ENCODE data around the gene MDM4.
A peak's percentile ranks its signal among the peaks of the same experiment; 100 is the strongest.
"Not testable (repeated sequence)": the region's sequence is repeated elsewhere in the genome, so short reads cannot be mapped to it uniquely, and the experiment has no call there.

Gene MDM4

GRCh38 chr1:204493145-204493983, 22.8 kb upstream of the MDM4 start:
- DNase-seq: peak; percentile 29

- peak; percentile 62 for DNase-seq
These were observed 22.3 kb upstream of the MDM4 start for GRCh38 chr1:204493984-204494280.

- DNase-seq: peak; percentile 72
These were observed 21.7 kb upstream of the MDM4 start, which contains the start of gene PIK3C2B for GRCh38 chr1:204494281-204495077. PIK3C2B (minus strand) TSS chr1:204494805; CDS start chr1:204469802, 25,003 bp downstream.

GRCh38 chr1:204495078-204495753, 21.0 kb upstream of the MDM4 start:
- DNase-seq: peak; percentile 62

DNA sequence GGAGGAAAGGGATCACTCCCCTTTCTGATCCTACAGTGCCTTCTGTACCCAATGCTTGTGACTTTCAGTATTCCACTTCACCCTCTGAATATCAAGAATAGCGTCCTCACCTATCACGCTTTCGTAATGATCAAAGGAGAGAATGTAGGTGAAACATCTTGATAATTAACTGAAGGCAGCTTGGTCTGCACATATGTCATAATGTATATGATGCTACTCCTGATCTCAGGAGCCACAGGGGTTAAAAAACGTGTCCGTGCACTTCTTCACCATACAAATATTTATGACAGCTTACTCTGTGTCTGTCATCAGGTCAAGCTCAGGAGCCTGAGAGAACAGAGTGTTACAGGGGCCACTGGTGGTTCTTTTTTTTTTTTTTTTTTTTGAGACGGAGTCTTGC, 20.4 kb upstream of the MDM4 start:
- no peak for DNase-seq

DNA sequence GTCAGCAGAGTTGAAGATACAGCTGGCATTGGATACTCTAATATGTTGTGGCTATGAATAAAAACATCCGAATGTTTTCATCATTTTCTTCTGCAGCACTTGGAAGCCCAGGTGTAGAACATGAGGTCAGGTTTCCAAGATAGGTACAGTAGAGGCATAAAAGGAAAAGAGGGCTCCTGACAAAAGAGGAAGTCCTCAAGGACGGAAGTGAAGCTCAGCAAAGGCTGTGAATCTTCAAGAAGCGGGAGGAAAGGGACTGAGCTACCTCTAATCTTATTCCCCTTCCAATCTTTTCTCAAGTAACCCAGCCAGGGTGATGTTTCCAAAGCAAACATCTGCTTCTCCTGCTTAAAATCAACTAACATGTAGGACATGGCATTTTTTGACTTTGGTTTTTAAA, 17.2 kb upstream of the MDM4 start:
- DNase-seq: no peak

DNA sequence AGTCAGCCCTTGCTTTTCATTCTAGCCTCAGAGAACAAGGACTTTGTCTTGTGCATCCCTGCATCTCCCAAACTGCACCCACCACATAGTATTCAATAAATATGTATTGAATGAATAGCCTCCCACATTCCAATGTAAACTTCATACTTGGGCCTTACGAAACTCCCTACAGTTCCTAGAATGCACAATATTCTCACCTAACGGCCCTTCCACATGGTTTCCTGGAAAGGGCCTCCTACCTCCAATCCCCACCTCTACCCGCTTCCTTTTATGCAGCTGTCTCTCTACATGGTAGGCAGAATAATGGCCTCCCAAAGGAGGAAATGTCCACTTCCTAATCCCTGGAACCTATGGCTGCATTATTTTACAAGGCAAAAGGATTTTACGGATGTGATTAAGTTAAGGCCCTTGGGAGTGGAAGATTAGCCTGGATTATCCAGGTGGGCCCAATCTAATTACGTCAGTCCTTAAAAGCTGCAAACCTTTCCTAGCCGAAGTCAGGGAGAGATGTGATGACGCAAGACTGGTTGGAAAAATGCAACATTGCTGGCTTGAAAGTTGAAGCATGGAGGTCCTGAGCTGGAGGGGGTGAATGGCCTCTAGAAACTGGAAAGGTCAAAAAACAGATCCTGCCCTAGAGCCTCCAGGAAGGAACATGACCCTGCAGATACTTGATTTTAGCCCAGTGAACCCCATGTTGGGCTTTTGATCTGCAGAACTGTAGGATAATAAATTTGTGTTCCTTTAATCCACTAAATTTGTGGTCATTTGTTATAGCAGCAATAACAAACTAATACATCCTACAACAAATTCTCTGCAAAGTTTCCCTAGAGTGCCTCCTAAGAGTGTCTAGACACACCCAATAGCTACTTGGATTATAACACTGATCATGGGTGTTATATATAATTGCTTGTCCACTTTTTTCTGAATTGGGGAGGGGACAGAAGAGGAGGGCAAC, 16.4 kb upstream of the MDM4 start:
- DNase-seq: no peak

- no peak for DNase-seq
These were observed 14.0 kb upstream of the MDM4 start for GRCh38 chr1:204502241-204502640.

DNA sequence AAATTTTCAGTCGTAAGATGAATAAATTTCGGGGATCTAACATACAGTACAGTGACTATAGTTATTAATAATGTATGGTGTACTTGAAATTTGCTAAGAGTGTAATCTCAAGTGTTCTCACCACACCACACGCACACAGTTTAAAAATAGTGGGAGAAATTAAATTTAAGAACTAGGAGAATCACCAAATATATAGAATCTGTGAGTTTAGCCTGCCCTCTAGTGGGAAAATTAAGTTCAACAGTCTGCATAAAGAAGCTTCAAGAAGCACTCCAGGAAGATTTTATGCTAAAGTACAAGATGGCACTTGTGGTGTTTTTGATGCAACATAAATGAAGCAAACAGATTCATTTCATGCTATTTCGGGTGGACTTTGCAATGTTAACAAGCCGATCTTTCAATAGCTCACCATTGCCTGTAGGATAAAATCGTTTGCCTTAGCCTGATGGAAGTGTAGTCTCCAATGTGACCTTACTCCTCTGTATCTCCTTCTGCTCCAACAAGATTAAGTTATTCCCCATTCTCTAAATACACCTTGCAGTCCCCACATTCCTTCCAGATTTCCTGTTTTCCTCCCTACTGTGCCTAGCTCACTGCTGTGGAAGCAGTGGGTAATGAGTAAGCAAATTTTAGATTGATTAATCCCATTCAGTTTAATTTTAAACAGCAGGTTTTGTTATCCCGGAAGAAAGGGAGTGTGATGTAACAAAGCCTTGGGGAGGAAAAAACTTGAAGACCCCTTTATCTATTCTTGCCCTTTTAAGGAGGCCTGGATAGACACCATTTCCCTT, 12.9 kb upstream of the MDM4 start:
- DNase-seq: peak; percentile 87

DNA sequence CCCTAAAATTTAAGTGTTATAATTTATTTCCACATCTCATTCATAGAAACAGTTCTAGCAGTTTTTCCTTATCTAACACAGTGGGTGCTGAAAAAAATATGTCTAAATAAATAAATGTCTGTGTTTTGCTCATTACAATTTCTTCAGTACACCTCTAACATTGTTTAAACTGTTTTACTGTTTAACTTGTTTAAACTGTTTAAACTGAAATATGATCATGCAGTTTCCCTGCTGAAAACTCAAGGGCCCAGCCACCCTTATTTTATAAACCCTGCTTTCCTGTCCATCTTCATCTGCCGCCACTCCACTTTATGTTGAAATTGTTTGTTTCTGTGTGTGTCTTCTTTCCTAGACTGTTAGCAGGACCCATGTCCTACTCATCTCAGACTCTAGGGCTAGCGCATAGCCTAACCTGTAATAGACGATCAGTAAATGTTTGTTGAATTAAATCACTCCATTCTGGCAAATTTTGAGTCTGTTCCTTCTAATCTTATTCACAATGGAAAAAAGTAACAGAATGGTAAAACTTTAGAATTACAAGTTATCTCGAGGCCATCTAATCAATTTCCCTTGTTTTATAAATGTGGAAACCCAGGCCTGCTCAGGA, 12.2 kb upstream of the MDM4 start:
- no peak for DNase-seq

- DNase-seq: no peak
These were observed 10.5 kb upstream of the MDM4 start for GRCh38 chr1:204505674-204506200.

DNA sequence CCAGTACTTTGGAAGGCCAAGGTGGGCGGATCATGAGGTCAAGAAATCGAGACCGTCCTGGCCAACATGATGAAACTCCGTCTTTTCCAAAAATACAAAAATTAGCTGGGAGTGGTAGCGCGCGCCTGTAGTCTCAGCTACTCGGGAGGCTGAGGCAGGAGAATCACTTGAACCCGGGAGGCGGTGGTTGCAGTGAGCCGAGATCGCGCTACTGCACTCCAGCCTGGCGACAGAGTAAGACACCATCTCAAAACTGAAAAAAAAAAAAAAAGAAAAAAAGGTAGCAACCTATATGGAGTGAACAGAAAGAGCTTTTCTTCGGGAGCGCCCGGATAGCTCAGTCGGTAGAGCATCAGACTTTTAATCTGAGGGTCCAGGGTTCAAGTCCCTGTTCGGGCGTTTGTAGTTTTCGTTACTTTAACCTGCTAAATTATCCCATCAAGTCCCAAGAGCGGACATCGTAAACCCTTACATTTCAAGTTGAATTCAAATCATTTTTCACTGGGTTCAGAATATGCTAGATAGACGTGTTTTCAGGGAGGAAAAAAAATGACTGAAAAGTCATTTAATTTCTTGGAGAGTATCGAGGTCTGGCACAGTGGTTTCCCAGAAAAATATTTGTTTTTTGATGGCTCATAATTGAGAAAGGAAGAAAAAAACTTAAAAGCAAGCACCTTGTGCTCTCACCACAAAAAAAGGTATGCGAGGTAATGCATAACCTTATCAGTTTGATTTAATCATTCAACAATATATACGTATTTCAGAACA, 9.8 kb upstream of the MDM4 start:
- DNase-seq: peak; percentile 87

DNA sequence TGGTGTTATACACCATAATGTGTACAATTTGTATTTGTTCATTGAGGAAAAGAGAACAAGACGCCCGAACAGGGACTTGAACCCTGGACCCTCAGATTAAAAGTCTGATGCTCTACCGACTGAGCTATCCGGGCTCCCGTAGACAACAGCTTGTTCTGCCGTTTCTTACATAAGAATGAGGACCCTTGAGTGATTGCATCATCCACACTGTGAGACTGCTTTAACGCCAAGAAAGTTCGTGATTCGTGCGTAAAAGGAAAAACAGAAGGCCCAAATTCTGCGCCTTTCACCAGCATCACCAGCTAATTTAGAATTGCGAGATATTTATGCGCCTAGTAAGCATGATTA, 9.3 kb upstream of the MDM4 start:
- DNase-seq: peak; percentile 97

DNA sequence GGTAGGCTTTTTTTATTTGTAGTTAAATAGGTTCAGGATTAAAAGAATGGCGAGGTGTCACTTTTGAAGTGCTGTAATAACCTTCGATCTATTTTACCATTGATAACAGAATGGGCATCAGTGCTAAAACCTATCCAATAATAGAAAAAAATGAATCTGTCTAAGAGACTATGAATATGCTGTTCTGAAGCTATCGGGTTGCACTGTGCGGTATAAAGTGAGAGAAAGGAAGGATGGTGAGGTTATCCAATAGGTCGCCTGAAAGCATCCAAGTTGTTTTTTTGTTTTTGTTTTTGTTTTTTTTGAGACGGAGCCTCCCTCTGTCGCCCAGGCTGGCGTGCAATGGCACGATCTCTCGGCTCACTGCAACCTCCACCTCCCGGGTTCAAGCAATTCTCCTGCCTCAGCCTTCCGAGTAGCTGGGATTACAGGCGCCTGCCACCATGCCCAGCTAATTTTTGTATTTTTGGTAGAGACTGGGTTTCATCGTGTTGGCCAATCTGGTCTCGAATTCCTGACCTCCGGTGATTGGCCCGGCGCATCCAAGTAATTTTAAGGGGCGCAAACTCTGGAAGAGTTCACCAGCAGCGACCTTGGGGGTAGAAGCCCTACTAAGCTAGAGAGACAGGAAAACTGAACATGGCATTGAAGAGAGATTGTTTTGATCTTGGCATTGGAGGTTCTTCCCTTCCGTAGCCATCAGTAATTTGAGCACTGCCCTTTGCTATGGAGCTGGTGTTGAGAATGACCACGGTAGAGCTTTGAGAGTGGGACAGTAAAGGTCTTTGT, 8.7 kb upstream of the MDM4 start:
- peak; percentile 58 for DNase-seq

DNA sequence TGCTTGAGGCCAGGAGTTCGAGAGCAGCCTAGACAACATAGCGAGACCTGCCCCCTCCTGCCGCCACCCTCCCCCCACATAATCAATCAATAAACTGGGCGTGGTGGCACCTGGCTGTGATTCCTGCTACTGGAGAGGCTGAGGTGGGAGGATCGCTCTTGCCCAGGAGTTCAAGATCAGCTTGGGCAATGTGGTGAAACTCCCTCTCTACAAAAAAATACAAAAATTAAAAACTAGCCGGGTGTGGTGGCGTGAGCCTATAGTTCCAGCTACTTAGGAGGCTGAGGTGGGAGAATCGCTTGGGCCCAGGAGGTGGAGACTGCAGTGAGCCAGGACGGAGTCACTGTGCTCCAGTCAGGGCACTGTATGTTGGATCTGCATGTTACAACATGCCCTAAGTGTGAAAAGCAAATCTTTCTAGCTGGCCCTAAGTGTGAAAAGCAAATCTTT, 7.0 kb upstream of the MDM4 start:
- DNase-seq: no peak

DNA sequence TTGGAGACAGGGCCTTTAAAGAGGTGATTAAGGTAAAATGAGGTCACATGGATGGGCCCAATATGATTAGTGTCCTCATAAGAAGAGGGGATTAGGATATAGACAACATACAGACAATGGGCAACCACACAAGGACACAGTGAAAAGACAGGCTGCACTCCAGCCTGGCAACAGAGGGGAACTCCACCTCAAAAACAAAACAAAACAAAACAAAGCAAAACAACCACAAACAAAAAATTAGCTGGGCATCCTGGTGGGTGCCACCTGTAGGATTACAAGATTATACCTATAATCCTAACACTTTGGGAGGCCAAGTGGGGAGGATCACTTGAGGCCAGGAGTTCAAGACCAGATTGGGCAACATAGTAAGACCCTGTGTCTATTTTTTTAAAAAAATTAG, 4.8 kb upstream of the MDM4 start:
- peak; percentile 60 for DNase-seq

- DNase-seq: peak; percentile 88
These were observed 3.0 kb upstream of the MDM4 start for GRCh38 chr1:204513117-204513716.

GRCh38 chr1:204514828-204515227, 1.4 kb upstream of the MDM4 start:
- DNase-seq: no peak

DNA sequence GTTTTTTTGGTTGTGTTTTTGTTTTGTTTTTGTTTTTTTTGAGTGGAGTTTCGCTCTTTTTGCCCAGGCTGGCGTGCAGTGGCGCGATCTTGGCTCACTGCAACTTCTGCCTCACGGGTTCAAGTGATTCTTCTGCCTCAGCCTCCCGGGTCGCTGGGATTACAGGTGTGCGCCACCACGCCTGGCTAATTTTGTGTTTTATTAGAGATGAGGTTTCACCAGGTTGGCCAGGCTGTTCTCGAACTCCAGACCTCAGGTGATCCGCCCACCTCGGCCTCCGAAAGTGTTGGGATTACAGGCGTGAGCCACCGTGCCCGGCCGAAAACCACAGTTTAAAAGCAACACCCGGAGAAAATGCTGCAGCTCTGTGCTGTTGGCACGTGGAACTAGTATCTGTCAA, 1.2 kb downstream of the MDM4 start:
- DNase-seq: not testable (repeated sequence)
